CD4-positive, alpha-beta T cell treated with Interleukin-10 for 1 hour (primary cell): Measurements from ENCODE around the gene DNAH12.

Experiments
- DNase-seq: peaks from one replicate; pipeline ENCODE4 v3.0.0-alpha.2; 2020

The DNAH12 gene

DNA sequence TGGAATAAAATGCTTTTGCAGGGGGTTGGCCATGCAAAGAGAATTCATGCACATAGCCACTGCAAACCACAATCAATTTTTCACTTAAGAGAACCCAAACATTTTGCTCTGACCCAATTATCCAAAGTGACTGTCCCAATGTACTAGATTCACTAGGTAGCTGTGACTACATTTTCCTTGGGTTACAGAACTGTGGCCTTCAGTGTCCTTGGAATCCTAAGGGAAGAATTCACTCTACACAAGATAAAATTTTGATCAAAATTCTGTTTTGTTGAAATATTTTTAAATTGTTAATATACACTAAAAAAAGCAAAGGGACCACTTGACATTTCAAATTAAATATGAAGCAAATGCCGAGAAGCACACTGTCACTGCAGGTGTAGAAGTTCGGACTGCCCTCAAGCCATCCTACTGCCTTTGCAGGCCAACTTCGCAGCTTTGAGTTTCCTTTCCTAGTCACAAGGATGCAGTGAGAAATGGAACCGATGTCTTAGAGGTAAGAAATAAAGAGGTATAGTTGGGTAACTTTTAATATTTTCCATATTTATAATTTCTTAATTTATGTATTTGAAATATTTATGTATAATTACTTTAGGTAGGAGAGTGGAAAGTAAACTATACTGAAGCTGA lies 251.1 kb downstream of the DNAH12 start:
- no peak for DNase-seq

DNA sequence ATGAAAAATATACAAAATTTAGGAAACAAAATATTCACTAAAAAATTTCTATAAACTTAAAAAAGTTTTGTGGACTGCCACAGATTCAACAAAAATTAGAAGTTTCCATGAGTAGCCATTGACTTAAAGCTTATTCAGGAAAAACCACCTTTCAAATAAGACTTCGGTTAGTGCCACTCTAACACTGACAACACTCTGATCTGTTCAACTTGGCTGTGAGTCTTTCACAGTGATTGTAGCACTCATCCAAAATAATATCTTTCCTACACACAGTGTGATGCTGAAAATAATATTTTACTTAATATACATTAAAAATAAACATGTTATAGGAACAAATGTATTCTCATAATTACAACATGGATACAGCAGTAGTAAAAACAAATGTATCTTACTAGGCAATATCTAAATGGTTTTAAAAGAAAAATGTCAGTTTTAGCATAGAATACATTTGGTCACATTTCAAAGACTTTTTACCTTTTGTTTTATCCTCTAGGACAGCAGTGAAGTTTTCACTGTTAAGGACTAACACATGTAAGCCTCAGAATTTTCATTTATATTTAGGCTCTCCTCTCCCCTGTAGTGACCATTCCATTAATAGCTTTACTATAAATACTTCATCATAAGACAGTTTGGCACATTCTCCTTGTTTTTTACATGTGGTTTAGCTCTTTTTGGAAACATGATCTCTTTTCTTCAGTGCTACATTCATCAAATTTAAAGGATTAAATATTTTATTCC lies 251.8 kb downstream of the DNAH12 start, which contains the start of gene ASB14:
ASB14 (minus strand) TSS at position 527 of the 738 bp plus-strand sequence. CDS start 652 bp downstream, outside the sequence.
- no peak for DNase-seq

DNA sequence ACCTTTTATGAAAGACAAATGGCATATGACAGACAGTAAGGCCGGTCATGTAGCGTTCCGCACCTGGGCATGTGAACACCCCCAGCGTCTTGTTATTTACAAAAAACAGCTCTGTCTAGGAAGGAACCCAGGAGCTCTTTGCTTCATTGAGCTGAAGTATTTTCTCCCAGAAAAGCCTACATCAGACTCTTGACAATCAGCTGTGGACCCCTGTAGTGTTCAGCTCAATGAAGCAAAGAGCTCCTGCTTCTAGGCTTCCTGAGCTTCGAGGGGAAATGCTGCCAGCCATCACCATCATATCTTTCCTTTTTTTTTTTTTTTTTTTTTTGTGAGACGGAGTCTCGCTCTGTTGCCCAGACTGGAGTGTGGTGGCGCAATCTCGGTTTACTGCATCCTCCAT lies 255.7 kb downstream of the DNAH12 start:
- DNase-seq = no peak

DNA sequence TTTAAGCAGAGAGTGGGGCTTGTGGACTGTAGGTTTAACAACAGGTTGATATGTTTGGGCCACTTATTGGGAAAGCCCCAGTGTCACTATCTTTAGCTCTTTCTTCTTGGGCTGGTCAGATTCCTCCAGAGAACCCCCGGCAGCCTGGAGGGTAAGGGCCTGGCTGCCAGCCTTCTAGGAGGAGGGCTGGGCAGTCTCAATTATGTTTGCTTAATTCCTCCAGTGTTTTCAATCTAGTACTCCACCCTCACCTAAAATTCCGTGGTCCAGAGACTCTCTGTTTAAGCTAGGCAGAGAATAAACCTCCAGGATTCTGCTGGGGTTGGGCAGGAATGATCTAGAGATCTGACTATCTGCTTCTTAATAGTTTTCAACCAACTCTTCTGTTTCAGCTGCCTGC lies 256.9 kb downstream of the DNAH12 start:
- DNase-seq = no peak

DNA sequence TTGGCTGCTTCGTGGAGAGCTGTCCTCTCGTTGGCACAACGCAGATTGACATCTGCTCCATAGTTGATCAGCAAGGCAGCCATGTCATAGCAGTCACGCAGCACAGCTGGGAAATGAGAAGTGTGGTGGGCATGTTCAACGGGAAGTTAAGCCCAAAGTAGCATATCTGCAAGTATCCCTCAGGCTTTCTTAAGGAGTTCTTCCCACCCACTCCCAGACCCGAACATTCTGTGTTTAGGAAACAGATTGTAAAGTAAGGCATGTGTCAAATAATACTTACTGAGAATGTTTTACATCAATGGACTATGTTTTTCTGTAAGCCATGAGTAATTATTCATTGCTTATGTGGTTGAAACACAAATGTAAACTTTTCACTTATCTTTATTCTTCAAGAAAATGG lies 260.8 kb downstream of the DNAH12 start:
- no peak for DNase-seq

DNA sequence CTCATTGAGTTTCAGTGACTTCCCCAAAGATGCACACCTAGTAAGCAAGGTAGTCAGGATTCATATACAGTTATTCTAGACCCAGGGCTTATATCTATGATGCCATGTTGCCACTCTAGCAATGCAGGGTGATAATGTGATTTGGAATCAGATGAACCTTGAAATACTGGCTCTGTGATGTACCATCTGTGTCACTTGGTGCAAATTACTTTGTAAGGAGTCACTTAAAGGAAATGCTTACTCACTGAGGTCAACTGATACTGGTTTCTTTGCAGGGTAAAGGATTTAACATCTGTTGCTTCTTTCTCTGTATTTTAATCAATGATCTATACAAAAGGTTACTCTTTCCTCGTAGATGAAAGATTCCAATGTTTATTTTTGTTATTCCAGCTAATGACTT lies 262.4 kb downstream of the DNAH12 start:
- no peak for DNase-seq

DNA sequence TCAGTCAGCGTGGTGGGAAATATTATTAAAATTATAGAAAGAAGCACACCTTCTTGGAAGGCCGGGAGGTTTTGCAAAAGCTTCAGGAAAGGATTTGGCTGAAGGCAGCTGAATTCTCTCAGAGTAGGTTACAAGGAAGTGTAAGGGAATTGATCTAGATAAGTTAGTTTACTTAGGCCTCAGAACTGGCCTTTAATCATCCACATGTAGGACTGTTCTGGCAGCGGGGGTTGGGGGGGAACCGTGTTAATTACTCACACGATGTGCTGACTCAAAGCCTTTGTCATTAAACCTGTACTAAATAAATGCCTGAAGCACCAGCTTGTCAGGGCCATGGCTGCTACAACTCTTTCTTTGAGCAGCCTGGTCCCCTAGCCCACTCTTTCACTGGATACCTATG lies 264.5 kb downstream of the DNAH12 start:
- no peak for DNase-seq

DNA sequence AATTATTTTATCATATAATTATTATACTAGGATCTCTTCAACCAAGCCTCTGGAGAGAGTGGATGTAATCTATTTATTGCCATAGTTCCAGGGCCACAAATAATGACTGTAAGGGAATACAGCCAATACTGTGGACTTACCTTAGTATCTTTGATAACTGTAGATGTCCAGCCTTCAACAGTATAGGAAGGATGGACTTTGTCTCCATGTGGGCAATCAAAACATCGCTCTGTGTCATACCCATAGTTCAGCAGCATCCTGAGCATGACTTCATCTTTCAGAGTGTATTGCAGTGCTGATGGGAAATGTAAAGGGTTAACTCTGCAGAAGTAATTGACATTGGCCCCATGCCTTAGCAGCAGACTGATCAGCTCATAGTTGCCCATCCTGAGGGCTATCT lies 265.9 kb downstream of the DNAH12 start:
- DNase-seq = no peak

DNA sequence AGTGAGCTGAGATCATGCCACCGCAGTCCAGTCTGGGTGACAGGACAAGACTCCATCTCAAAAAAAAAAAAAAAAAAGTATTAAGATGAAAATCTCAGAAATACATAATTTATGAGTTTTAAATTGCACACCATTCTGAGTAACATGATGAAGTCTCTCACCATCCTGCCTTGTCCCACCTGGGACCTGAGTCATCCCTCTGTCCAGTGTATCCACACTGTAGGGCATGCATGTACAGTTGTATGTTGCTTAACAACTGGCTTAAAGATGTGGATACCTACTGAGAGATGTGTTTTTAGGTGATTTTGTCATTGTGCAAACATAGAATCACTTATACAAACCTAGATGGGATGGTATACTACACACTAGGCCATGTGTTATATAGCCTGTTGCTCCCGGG lies 268.8 kb downstream of the DNAH12 start:
- no peak for DNase-seq

DNA sequence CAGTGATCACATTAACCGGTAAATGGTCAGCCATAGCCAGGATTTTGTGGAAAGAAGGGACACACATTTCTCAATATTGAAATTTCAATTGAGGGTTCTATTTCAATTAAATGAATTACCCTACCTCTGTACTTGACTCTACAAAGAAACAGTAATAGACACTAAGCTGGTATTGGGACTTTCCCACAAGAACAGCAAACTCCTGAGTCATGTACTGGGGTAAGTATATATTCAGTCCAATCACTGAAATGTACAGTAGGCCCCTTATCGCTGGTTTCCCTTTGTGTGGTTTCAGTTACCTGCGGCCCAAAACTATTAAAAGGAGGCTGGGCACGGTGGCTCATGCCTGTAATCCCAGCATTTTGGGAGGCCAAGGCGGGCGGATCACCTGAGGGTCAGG lies 269.3 kb downstream of the DNAH12 start:
- no peak for DNase-seq

DNA sequence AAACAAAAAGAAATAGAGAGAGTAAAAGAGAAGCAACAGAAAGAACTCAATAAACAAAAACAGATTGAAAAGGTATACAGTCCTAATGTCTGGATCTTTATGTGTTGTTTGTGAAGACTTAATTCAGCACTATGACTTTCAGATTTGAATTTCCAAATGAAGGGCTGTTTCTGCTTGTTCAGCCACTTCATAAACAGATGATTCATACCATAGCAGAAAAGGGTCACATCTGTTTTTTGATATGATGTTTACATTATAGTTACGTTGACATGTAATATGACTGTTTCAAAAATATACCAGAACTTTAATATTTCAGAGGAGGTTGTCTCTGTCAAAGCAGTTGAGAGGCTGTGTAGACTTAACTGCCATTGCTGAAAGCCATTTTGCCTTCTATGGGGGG lies 275.7 kb downstream of the DNAH12 start:
- DNase-seq = no peak

DNA sequence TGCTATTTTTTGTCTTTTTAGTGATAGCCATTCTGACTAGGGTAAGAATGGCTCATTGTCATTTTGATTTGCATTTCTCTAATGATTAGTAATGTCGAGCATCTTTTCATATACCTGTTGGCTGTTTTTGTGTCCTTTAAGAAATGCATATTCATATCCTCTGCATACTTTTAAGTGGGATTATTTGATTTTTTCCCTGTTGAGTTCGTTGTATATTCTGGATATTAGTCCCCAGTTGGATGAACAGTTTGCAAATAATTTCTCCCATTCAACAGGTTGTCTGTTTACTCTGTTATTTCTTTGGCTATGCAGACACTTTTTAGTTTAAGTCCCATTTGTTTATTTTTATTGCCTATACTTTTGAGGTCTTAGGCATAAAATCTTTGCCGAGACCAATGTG lies 282.2 kb downstream of the DNAH12 start:
- DNase-seq = no peak

DNA sequence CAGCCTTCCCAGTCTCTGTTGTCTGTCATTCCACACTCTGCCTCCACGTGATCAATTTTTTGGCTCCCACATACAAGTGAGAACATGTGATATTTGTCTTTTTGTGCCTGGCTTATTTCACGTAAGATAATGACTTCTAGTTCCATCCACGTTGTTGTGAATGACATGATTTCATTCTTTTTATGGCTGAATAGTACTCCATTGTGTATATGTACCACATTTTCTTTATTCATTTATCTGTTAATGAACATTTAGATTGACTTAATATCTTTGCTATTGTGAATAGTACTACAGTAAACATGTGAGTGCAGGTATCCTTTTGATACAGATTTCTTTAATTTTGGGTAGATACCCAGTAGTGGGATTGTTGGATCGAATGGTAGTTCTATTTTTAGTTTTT lies 283.0 kb downstream of the DNAH12 start:
- DNase-seq = no peak

DNA sequence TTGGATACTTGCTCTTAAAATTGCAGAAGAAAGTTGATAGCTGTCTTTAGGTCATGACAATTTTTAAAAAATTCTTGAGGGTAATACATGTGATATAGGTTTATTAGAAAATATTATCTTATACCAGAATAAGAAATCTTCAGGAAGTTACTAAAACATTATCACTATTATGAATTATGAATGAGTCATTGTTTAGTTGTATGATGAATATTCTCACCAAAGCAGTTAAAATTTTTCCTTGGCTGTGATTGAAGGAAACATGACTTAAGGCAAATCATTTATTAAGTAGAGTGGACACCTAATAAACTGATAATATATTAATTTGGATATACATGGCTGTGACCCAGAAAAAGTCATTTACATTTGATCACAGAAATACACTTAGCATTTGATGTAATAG lies 286.5 kb downstream of the DNAH12 start:
- no peak for DNase-seq

DNA sequence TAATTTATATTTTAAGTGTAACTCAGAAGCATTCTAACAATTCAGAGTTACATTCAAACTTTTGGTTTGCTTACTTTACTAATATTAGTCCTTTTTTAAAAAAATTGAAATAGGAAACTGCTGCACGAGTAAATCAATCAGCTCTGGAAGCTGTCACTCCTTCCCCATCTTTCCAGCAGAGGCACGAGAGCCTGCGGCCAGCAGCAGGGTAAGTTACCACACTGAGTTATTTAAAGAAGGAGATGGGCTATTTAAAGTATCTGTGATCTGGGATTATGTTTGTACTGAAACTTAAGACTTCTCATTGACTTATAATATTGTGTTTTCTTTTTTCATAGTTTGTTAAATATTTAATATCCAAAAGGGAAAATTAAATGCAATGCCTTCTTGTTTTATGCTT lies 287.3 kb downstream of the DNAH12 start:
- DNase-seq = no peak

DNA sequence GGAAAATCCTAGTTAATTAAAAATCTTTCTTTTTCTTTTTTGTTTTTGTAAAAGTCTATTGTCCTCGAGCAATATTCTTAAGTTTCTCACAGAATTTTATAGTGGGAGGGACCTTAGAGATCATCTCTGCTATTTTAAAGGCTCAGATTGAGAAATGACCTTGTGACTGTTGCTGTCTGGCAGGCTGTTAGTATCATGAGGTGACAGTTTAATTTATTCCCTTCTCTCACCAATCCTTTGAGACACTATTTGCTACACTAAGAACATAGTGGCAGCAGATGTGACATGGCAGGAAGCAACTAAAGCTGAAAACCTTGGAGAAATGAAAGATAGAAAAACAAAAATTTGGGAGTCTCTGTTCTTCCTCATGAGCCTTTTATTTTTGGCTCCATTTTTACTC lies 291.7 kb downstream of the DNAH12 start:
- DNase-seq = no peak

DNA sequence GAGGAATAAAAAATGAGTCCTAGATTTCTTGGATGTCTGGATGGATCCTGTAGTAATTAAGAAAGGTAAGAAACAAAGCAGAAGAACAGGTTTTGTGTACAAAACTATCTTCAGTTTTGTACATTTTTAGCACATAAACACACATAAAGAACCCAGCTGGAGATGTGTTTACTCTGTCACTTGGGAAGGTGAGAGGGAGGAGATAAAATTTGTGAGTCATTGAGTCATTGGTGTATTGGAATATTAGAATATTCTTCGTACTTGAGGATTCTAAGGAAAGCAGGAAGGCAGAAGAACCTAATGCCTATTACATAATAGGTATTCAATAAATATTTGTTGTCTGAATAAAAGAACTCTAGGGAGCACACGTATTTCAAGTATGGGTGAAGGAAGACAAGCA lies 299.2 kb downstream of the DNAH12 start:
- no peak for DNase-seq
